Measurements from ENCODE around the gene CSF3R.

CSF3R gene

DNA sequence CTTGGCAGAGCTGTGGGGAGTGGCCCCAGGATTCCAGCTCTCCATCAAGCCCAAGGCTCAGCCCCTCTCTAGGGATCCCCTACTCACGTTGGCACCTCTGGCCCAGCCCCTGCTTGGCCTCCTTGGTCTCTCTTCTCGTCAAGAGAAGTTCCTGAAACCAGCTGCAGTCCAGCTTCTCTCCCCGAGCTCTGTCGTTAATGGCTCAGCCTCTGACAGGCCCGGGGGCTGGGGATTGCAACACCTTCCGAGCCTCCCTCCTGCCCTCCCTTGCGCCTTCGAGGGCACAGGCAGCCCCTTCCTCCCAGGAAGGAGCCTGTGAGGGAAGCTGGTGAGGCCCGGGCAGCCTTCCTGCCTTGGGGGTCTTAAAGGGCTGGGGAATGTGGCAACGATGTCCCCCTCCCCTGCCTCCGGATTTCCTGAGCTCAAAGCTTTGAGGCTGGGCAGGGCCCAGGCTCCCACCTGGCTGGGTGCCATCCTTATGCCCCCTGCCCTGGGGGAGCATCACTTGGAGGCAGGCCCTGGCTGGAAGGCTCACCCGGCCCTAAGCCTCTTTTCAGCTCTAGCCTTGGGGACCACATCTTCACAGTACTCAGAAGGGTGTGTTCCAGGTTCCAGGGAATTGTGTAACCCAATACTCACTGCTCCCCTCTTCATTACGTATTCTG is at the start of gene CSF3R:
TSS of gene CSF3R (minus strand) at position 190 of the 665 bp plus-strand sequence. CDS start 3,417 bp downstream, outside the sequence.
- DNase-seq, result no peak

DNA sequence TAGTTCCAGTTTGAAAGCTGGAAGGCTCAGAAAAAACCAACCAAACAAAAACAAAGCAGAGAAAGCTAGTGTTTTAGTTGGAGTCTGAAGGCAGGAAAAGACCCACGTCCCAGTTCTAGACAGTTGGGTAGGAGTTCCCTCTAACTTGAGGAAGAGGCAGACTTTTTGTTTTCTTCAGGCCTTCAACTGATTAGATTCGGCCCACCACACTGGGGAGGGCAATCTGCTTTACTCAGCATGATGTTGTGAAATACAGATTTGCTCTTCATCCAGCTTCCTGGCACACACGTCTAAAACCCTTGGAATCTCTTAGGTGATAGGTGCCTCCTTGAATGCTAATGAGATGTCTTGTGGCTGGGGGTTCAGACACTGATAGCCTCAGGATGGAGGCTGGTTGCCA is 49.1 kb upstream of the CSF3R start:
- DNase-seq, result no peak

DNA sequence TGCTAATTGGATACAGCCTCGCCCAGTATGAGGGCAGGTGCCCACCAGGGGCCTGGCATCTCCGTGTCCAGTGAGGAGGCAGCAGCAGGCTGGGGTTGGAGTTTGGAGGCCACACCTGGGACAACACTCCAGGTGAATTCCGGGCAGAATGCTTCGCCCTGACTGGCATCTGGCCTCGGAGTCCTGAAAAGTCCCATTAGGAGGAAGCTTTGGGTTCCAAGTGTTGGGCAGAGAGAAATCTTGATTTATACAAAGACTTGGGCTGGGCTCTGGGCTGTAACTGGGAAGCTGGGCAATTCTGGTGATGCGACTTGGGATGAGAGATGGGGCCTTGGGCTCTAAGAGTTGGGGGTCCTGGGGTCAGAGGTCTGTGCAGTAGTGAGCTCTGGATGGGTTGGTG is 48.1 kb upstream of the CSF3R start:
- DNase-seq, result no peak

- DNase-seq, result no peak
Observed at GRCh38 chr1:36530261-36530660, 47.5 kb upstream of the CSF3R start.

DNA sequence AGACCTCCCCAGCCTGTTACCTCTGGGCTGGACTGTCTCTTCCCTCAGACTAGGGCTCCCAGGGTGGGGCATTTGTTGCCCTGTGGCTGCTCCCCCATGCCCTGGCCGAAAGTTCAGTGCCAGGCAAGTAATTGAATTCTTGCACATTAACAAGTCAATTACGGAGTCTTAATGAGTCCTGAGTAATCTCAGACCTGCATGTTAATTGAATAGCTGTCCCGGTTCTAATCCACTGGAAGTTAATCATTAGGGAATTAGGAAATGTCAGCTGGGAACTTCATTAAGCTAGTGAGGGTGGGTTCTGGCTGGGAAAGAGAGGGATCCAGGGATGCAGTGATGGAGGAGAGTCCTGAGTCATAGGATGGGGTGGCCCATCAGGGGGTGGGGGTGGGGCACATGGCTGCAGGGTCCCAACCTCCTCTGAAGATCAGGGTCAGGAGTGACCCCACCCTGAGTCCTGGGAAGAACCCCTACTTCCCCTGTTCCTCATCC is 47.1 kb upstream of the CSF3R start:
- DNase-seq, result no peak

- peak; percentile 38 to 66 for DNase-seq
Observed at GRCh38 chr1:36528361-36529349, 45.9 kb upstream of the CSF3R start.

DNA sequence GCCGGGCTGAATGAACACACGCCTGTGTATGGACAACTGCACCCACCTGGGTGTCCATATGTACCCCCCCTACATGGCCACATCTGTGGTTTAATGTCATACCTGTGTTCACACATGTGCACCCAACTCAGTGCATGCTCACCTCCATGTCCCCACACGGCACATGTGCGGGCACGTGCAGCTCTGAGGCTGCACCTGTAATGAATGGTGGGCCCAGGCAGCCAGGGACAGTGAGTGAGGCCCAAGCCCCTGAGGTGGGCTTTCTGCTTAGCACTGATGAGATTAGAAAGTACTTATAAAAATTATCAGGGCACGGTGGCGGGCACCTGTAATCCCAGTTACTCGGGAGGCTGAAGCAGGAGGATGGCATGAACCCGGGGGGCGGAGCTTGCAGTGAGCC is 42.5 kb upstream of the CSF3R start:
- no peak for DNase-seq

- DNase-seq, result no peak
Observed at GRCh38 chr1:36524359-36525062, 41.8 kb upstream of the CSF3R start.

DNA sequence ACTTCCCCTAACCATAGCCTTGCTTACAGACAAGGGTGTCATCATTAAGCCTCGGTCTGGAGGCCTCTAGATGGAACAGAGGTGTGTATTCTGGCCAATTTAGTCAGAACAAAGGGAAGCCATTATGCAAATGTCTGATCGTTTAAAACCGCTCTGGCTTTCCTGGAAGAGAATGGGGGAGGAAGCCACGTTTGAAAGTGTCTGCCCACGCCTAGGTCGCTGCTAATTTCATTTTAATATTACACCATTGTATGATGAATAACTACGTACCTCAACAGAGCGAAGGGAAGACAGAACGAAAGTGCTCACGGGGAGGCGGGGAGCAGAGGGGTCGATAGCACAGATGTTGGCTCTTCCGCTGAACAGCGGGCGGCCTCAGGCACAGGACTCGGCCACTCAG is 41.1 kb upstream of the CSF3R start:
- DNase-seq, result peak; percentile 71 to 86

DNA sequence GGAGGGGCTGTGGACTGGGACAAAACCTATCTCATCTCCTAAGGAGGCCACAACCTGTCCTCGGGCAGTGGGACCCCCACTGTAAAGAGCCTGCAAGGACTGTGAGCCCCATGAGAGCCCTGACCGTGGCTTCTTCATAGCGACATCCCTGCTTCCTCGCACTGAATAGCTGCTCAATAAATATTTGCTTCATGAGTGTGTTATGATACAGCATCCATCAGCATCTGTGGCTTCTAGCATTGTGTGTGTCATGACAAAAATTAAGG is 40.5 kb upstream of the CSF3R start:
- no peak for DNase-seq

GRCh38 chr1:36522461-36523229 is 39.9 kb upstream of the CSF3R start:
- no peak for DNase-seq

GRCh38 chr1:36522021-36522420 is 39.3 kb upstream of the CSF3R start:
- no peak for DNase-seq

DNA sequence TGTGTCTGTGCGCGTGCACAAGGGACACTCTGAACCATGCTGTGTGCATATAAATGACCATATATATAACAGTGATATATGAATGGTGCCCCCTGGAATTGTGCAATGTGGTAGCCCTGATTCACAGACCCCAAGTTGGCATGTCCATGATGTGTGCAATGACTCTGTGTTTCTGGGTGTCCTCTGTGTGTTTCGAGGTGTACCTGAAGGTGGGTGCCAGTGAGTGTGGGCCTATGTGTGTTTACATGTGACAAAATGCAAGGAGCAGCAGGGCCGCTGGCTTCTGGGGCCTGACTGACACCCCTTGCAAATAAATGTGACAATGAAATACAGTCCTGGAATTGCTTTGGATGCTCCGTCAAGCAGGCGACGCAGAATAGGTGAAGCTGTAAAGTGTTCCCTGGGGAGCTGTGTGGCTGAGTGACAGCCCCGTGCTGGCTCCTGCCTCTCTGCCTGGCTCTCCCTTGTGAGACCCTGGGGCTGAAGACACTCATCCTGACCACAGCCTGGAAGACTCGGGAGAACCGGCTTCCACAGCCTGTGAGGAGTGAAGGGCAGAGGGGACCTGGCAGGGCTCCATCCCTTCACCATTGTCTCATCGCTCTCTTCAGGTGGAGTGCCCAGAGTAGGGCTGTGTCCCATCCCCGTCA is 38.2 kb upstream of the CSF3R start:
- DNase-seq, result peak in 1 of 2 experiments; percentile 54

DNA sequence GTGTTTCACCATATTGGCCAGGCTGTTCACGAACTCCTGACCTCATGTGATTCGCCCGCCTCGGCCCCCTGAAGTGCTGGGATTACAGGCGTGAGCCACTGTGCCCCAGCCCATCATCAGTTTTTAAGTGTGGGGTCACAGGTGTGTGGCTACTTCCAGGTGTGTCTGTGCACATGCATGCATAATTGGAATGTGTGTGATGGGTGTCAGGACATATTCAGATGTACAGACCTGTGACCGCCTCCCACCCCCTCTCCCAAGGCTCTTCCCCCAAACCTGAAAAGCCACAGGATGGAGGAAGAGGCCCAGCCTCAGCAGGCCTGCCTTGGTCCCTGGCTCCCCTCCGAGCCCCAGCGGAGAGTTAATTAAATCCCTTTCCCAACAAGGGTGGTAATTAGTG is 37.3 kb upstream of the CSF3R start:
- no peak for DNase-seq

DNA sequence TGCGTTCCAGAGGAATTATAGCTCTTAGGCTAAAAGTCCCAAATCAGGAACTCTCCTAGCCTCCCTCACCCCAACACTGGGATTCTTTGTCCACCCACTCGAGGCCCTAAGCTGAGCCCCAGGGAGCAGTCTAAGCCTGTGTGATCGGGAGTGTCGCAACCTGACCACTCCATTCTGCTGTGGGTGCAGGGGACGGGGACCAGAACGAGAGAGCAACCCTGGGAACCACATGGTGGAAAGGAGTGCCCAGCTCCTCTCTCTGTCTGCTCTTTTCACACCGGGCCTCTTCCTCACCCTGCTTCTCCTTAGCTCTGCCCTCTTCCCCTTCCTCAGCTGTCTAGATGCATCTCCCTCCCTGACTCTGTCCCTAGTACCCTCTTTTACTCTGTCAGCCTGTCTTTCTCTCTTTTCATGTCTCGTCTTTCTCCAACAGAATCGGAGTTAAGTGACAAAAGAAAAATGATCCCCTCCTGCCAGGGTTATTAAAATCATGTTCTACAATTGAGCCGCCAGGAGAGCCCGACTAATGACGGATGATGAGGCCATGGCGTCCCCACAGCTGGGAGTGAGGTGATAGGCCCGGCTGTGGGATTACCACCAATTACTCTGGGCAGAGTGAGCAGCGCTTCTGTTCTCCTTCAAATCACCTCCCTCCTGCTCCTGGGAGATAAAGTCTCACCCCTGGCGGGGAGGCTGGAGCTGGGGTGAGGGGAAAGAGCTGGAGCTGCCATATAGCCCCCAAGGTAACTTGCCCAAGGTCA is 34.5 kb upstream of the CSF3R start:
- no peak for DNase-seq

- DNase-seq, result peak; percentile 51 to 89
Observed at GRCh38 chr1:36516372-36517010, 33.8 kb upstream of the CSF3R start.

DNA sequence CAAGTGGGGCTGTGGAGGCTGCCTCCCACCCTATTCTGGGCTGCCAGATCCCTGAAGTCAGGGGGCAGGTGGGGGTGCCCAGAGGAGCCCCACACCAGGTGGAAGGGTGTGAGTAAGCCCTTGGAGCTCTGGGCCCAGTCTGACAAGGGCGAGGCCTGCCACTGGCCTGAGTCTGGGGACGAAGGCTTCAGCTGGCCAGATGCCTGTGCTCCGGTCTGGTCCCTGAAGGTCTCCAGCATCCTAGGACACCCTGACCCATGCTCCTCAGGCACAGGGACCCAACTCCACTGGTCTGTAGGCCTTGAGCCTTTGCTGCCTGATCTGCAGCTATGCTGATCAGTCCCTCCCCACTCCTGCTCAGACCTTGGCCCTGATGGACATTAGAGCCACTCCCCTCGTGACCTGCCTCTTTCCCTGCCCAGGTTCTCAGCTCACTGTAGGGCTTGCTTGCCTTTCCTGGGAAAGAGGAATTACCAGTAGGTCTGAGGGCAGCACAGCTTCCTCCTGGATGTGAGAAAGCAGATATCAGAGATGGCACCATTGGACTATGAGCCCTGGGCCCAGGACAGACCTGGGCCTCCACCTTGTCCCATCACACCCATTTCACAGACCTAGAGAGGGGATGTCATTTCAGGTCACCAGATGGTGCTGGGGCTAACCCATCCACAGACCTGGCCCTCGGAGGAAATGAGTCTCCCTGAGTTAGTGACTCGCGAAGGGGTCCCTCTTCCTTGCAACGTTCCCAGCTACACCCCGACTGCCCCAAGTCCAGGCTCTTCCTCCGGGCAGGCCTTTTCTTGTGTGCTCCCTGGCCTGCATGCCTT is 32.8 kb upstream of the CSF3R start:
- no peak for DNase-seq

- no peak for DNase-seq
Observed at GRCh38 chr1:36514501-36514900, 31.8 kb upstream of the CSF3R start.

GRCh38 chr1:36513676-36514473 is 31.2 kb upstream of the CSF3R start:
- DNase-seq, result no peak

All from NCI-H526 (cell line).